HG03039 (cell line): ENCODE measurements around the gene TTLL8.

ENCODE experiments used
- ATAC-seq: cut with Tn5 transposase; IDR thresholded peaks from one replicate; pipeline ENCODE4 v1.9.1; 2021; ENCODE audit warnings: mild to moderate bottlenecking, moderate library complexity; ENCODE audit not compliant: unreplicated experiment

The TTLL8 gene

DNA sequence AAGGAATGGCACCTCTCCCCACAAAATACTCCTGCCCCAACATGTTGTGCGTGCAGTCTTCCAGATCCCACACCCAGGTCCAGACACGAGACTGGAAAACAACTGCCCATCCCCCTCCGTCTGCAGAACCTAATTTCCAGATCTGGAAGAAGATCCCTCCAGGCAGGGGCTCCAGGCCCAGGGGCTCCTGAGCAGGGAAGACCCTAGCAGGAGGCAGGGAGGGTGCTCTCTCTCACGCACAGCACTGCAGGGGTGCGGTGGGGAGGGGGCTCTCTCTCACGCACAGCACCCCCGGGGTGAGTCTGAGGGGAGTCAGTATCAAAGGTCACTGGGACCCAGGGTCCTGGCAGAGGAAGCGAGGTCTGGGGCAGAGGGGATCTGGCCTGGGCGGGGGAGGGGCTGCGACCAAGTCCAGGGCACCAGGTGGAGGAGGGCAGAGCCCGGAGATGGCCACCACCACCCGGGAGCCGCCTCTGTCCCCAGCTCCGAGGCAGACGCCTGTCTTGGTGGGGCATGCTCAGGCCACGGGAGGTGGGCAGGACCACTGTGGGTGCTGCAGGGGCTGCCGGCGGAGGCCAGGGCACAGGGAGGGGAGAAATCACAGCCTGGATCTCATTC, 25.5 kb upstream of the TTLL8 start:
- ATAC-seq = no peak

- ATAC-seq = no peak
Measured at GRCh38 chr22:50082961-50083461, 24.9 kb upstream of the TTLL8 start.

- no peak for ATAC-seq
Measured at GRCh38 chr22:50082197-50082715, 24.2 kb upstream of the TTLL8 start.

DNA sequence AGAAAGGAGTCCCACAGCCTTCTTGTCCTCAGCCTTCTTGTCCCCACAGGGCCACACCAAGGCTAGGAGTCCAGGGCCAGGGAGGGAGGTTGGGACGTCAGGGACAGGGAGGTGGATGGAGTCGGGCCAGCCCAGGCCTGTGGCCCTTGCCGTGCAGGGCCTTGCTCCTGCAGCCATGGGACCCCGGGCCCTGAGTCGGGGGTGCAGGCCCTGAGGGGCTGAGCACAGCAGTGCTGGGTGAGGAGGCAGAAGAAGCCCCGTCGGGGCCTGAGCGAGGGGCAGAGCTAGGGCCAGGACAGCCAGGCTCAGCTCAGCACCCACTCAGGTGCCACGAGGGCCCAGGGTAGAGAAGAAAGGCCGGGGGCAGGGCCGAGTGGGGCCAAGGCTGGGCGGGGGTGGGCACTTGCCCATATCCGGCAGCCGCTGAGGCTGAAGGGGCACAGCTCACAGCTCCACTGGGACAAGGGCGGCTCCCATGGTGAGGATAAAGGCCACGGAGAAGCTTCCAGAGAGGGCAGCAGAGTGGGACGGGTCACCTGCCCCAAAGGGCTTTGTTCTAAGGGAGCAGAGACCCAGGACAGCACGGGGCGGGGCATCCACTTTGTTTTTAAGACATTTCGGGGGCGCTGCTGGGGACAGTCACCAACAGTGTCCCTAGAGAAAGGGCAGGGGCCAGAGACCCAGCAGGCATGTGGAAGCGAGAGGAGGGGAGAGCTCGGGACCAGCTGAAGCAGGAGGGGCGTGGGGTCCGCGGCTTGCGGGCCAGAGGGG, 23.5 kb upstream of the TTLL8 start:
- ATAC-seq = no peak

DNA sequence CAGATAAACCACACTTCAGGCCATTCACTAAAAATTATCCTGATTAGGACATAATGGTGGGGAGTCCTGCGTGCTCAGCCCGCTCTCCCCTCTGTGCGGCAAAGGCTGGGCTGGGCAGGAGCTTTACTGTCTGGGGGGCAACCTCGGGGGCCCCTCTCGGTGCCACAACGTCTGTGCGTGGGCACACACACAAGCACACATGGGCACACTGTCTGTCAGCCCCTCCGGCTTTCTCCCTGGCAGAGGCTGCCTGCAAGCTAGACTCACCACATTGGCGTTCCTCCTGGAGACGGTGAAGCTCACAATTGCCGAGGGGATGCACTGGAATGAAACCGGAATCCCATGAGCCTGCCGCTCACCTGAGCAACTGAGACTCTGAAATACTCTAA, 22.0 kb upstream of the TTLL8 start:
- ATAC-seq = no peak

GRCh38 chr22:50078761-50079160, 20.7 kb upstream of the TTLL8 start:
- ATAC-seq = no peak

DNA sequence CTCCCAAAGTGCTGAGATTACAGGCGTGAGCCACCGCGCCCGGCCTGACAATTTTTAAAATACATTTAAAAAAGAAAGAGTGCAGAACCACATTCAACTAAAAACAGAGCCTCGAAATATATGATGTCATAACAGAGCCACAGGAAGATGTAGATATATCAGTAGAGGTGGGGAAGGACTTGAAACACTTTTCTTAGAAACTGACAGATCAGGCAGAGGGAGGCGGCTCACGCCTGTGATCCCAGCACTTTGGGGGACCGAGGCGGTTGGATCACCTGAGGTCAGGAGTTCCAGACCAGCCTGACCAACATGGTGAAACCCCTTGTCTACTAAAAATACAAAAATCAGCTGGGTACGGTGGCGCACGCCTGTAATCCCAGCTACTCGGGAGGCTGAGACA, 20.1 kb upstream of the TTLL8 start:
- ATAC-seq = no peak

GRCh38 chr22:50076646-50077535, 18.8 kb upstream of the TTLL8 start:
- ATAC-seq = no peak

- ATAC-seq = no peak
Measured at GRCh38 chr22:50074551-50075530, 16.7 kb upstream of the TTLL8 start.

DNA sequence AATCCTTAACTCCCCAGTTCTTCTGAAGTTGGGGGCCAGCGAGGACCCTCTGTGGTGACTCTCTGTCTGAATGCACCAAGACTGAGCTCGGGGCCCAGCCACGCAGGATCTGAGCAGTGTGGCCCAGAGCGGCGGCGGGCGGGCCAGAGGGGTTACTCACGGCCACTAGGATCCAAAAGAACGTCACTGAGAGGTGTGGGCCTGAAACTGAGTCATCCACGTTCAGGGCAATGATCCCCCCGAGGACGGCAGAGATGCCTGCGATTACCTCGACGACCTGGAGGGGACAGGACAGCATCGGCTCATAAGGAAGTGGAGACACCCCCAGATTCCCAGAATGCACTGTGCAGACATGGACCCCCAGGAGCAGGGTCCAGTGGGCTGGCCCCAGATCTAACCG, 16.0 kb upstream of the TTLL8 start:
- no peak for ATAC-seq

DNA sequence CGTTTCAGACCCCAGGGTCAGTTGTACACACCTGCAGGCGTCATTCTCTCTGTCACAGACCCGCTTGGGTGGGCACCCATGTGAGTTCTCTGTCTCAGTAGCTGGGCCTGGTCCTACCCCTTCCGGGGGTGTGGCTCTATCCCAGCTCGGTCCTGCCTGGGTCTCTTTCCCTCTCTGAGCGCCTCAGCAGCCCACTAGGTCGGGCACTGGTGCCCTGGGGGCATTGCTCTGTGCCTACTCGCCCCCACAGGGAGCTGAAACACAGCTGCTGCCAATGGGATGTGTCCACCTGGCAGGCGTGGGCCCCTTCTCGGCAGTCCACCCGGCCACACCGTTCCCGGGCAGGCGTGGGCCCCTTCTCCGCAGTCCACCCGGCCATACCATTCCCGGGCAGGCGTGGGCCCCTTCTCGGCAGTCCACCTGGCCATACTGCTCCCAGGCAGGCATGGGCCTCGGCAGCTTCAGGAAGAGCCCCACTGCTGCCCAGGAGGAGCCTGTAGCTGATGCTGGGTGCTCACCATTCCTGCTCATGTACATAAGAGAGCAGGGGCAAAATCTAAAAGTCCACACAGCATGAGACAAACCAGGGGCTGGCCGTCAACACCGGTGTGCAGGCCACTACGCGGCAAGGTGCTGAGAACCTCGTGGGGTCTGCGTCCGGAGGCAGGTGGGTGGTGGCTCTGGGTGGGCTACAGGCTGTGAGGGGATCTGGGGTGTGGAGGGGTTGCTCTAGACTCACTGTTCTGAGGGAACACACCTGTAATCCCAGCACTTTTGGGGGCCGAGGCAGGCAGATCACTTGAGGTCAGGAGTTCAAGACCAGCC, 14.8 kb upstream of the TTLL8 start:
- no peak for ATAC-seq

DNA sequence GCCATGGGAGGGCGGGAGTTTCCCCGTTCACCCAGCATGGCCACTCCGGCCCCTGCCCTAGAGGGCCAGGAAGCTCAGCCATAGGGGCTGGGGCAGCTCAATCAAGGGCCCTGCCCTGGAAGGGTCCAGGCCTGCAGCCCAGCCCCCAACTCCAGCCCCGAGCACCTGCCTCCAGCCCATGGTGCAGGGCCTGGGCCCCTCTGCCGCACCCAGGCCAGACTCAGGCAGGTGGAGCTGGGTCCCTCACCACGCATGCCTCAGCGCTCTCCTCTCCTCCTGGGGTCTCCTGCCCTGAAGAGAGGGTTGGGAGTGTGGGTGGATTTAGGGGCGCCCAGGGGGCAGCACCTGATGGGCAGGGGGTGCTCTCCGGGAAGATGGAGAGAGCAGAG, 14.1 kb upstream of the TTLL8 start:
- ATAC-seq = no peak

DNA sequence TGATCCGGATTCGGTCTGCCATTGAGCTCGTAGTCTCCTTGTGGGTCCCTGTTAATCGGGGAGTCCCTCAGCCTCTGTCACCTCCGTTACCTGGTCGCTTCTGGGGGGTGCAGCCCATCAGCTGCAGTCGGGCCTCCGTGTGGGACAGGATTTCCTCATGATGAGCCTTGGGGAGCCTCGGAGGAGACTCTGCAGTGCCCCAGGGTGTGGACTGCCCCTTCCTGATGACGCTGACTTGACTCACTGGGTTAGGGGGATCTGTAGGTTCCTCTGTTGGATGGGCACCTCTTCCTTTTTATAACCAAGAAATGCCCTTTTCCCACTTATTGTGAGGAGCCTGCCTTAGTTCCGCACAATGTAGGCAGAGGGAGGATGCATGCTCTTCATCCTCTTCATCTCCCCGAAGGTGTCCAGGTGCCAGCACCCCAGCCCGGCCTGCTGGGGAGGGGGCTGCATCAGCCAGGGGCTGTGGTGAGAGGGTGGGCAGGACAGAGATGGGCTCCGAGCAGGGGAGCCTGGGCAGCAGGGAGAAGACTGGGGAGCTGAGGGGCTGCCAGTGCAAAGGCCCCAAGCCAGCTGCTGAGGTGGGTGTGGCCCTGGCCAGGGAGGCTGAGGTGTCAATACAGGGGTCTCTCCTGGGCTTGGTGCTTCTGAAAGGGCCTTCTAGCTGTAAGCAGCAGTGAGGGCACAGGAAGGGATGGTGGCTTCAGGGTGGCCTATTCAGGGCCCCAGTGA, 13.5 kb upstream of the TTLL8 start:
- no peak for ATAC-seq

DNA sequence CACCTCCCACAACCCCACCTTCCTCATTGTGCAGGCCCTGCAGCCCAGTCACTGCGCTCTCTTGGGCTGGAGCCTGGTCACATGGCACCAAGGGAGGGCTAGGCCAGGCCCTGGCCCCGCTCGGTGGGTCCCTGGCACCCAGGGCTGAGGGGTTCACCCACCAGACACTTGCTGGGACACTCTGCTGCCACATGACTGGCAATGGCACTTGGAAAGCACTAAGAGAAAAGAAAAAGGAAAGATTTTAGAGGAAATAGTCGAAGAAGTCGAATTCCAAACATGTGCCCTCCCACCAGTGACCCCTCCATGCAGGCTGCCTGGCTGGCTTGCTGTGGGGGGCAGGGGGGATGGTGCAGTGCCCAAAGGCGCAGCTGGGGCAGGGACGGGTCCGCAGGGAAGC, 12.3 kb upstream of the TTLL8 start:
- ATAC-seq = no peak

GRCh38 chr22:50068096-50068495, 10.0 kb upstream of the TTLL8 start:
- no peak for ATAC-seq

- no peak for ATAC-seq
Measured at GRCh38 chr22:50067244-50067643, 9.1 kb upstream of the TTLL8 start.

DNA sequence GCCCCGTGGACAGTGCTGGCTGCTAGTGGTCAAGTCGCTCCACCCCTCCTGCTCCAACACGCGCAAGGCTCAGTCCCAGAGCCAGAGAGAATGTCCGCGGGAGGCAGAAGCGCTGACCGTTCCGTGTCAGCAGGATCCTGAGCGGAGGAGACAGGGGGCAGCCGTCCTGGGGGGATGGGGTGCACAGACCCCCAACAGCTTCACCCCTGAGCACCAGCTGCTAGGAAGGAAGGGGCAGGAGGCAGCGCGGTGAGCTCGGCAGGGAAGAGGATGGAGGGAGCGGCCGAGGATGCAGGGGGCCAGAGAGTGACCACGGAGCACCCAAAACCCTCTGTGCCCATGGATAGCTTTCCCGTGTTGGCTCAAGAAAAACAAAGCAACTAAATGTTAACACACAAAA, 6.4 kb upstream of the TTLL8 start:
- no peak for ATAC-seq

- no peak for ATAC-seq
Measured at GRCh38 chr22:50063589-50064393, 5.7 kb upstream of the TTLL8 start.
